Stimulated activated naive CD4-positive, alpha-beta T cell (primary cell): Measurements from ENCODE around the gene SAXO1.

Source experiments
- DNase-seq, 6 experiments: peaks; one replicate each; lab custom pipeline; 2025; lab: John Stamatoyannopoulos, UW

Gene SAXO1

GRCh38 chr9:18910916-18911315 lies 122.1 kb downstream of the SAXO1 start:
- no peak for DNase-seq

- no peak for DNase-seq
These were observed 122.6 kb downstream of the SAXO1 start for GRCh38 chr9:18910435-18910834.

GRCh38 chr9:18909140-18910018 lies 123.6 kb downstream of the SAXO1 start:
- DNase-seq = no peak

- DNase-seq = no peak
These were observed 124.9 kb downstream of the SAXO1 start for GRCh38 chr9:18907927-18908625.

GRCh38 chr9:18906656-18907395 lies 126.2 kb downstream of the SAXO1 start:
- no peak for DNase-seq

- no peak for DNase-seq
These were observed 127.0 kb downstream of the SAXO1 start for GRCh38 chr9:18905883-18906629.

GRCh38 chr9:18905028-18905882 lies 127.8 kb downstream of the SAXO1 start:
- no peak for DNase-seq

GRCh38 chr9:18903450-18903849 lies 129.6 kb downstream of the SAXO1 start:
- no peak for DNase-seq

- DNase-seq = no peak
These were observed 136.4 kb downstream of the SAXO1 start for GRCh38 chr9:18896531-18897179.

GRCh38 chr9:18896004-18896403 lies 137.0 kb downstream of the SAXO1 start:
- no peak for DNase-seq

GRCh38 chr9:18893491-18893890 lies 139.5 kb downstream of the SAXO1 start:
- no peak for DNase-seq

GRCh38 chr9:18893046-18893445 lies 140.0 kb downstream of the SAXO1 start:
- no peak for DNase-seq

- DNase-seq = no peak
These were observed 140.9 kb downstream of the SAXO1 start for GRCh38 chr9:18891946-18892670.

GRCh38 chr9:18890372-18890771 lies 142.6 kb downstream of the SAXO1 start:
- no peak for DNase-seq

- no peak for DNase-seq
These were observed 143.5 kb downstream of the SAXO1 start for GRCh38 chr9:18889550-18889949.

- no peak for DNase-seq
These were observed 144.7 kb downstream of the SAXO1 start for GRCh38 chr9:18888290-18888689.

GRCh38 chr9:18887546-18887945 lies 145.5 kb downstream of the SAXO1 start:
- DNase-seq = no peak

GRCh38 chr9:18881758-18882157 lies 151.3 kb downstream of the SAXO1 start:
- no peak for DNase-seq

- no peak for DNase-seq
These were observed 155.0 kb downstream of the SAXO1 start for GRCh38 chr9:18877984-18878383.
